ENCODE measurements around the gene MYO18B. TPM values are rescaled to one million over a fixed set of nuclear protein-coding genes. Genes with fewer than 3 reads are reported as not detected.
"Not testable (repeated sequence)": the region's sequence is repeated elsewhere in the genome, so short reads cannot be mapped to it uniquely, and the experiment has no call there.

The MYO18B gene
- total RNA-seq, 1 donor from 2014 or later = 144 TPM

DNA sequence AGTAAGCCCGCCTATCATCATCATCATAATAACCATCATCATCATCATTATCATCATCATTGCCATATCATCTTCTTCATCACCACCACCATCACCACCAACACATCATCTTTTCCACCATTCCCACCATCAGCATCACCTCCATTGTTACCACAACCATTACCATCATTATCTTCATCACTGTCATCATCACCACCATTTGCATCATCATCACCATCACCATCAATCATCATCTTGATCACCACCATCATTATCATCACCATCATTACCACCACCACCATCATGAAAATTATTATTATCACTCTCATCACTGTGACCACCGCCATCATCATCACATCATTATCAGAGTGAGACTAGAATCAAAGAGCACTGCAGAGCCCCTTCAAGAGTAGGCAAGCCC lies 227.9 kb downstream of the MYO18B start:
- no peak overlapping the region for H3K27ac ChIP-seq (ENCODE audit: low read depth, low read length)
- no peaks in the 10 kb centered on the region for H3K27me3 ChIP-seq (ENCODE audit: control insufficient read depth in 3 of 3, insufficient read depth in 3 of 3, low read length in 3 of 3)
- H3K9ac ChIP-seq (ENCODE audit: low read depth in 1 of 3, low read length in 3 of 3) = no peak overlapping the region
- peaks cover 5 to 20% (median 9%) of the 10 kb centered on the region in 3 donors for H3K36me3 ChIP-seq (ENCODE audit: control insufficient read depth in 3 of 3, insufficient read depth in 3 of 3, low read length in 3 of 3)
- H3K9me3 ChIP-seq (ENCODE audit: control insufficient read depth in 3 of 3, low read length in 3 of 3) = no peaks in the 10 kb centered on the region
- H3K4me1 ChIP-seq (ENCODE audit: control insufficient read depth in 3 of 3, insufficient read depth in 3 of 3, low read length in 3 of 3) = peaks cover 0 to 3% (median 2%) of the 10 kb centered on the region in 3 donors
- no peak overlapping the region for H3K4me3 ChIP-seq (ENCODE audit: low read length in 3 of 3)

DNA sequence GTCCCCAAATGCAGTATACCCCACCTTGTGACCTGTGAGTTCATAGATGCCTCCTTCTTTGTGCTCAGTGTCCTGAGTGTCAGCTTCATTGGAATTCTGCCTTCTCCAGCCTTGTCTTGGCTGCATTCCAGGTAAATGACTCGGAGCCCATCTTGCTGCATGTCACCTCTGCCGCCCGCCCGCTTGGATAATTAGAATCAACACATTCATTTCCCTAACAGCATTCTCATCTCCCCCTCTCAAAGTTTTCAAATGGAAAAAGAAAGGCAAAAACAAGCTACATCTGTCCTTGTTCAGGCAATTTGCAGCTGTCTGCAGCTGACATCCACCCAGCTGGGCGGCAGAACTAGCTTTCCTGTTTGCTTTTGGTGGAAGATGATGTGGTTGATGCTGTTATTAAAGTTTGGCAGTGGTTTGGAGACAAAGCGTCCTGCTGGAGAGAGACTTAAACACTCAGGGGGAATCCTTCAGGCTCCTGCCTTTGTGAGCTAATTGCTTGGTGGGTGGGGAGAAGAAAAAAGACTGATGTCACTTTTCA lies 228.5 kb downstream of the MYO18B start:
- H3K4me1 ChIP-seq (ENCODE audit: control insufficient read depth in 3 of 3, insufficient read depth in 3 of 3, low read length in 3 of 3) = peaks cover 0 to 3% (median 2%) of the 10 kb centered on the region in 3 donors
- no peak overlapping the region for H3K9ac ChIP-seq (ENCODE audit: low read depth in 1 of 3, low read length in 3 of 3)
- H3K9me3 ChIP-seq (ENCODE audit: control insufficient read depth in 3 of 3, low read length in 3 of 3) = no peaks in the 10 kb centered on the region
- H3K36me3 ChIP-seq (ENCODE audit: control insufficient read depth in 3 of 3, insufficient read depth in 3 of 3, low read length in 3 of 3) = peaks cover 5 to 20% (median 10%) of the 10 kb centered on the region in 3 donors
- no peaks in the 10 kb centered on the region for H3K27me3 ChIP-seq (ENCODE audit: control insufficient read depth in 3 of 3, insufficient read depth in 3 of 3, low read length in 3 of 3)
- no peak overlapping the region for H3K4me3 ChIP-seq (ENCODE audit: low read length in 3 of 3)
- H3K27ac ChIP-seq (ENCODE audit: low read depth, low read length) = no peak overlapping the region

DNA sequence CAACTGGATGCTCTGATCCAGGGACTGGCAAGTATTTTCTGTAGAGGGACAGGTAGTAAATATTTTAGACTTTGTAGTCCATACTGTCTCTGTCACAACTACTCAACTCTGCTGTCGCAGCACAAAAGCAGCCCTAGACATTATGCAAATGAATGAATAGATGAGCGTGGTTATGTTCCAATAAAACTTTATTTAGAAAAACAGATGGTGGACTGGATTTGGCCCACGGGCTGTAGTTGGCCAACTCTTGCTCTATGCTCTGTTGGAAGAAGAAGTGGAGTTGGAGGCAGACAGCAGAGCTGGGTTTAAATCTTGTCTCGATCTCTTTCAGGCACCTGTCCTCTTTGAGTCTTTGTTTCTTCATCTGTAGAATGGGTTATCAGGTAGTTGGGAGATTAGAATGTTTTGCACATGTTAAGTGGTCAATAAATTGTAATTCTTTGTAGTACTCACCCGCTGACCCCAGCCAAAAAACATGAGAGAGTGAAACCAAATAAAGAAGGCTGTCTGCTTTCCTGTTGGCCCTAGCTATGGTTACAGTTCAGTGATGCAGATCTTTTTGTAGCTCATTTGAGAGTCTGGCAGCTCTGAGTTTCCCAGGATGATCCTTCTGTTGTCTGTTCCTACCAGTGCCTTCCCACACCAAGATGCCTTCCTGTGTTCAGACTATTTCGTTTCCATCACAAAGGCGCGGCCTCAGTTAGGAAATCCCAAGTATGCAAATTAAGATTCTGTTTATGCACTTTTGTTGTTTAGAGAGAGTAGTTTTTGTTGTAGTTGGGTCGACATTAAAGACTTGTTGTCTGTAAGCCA lies 229.2 kb downstream of the MYO18B start:
- Histone ChIP-seq H3K27ac (ENCODE audit: low read depth, low read length) (no peak overlapping the region), H3K9me3 (ENCODE audit: control insufficient read depth in 3 of 3, low read length in 3 of 3) (no peaks in the 10 kb centered on the region), H3K4me1 (ENCODE audit: control insufficient read depth in 3 of 3, insufficient read depth in 3 of 3, low read length in 3 of 3) (peaks cover 0 to 3% (median 2%) of the 10 kb centered on the region in 3 donors)

DNA sequence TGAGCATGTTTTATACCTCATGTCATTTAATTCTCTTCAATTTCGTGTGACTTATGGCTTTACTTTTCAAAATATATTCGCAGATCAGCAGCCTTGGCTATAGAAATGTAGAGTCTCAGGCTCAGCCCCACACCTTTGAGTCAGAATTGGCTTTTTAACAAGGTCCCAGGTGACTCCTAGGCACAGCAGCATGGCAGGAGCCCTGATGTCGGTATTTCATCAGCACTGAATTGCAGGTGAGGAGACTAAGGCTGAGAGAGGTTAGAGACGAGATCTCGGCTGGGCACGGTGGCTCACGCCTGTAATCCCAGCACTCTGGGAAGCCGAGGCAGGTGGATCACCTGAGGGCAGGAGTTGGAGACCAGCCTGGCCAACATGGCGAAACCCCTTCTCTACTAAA lies 230.4 kb downstream of the MYO18B start:
- Histone ChIP-seq H3K27me3 (ENCODE audit: control insufficient read depth in 3 of 3, insufficient read depth in 3 of 3, low read length in 3 of 3) (no peaks in the 10 kb centered on the region), H3K27ac (ENCODE audit: low read depth, low read length) (no peak overlapping the region), H3K4me3 (ENCODE audit: low read length in 3 of 3) (no peak overlapping the region), H3K4me1 (ENCODE audit: control insufficient read depth in 3 of 3, insufficient read depth in 3 of 3, low read length in 3 of 3) (peaks cover 0 to 3% (median 2%) of the 10 kb centered on the region in 3 donors), H3K9me3 (ENCODE audit: control insufficient read depth in 3 of 3, low read length in 3 of 3) (no peaks in the 10 kb centered on the region), H3K36me3 (ENCODE audit: control insufficient read depth in 3 of 3, insufficient read depth in 3 of 3, low read length in 3 of 3) (peaks cover 5 to 20% (median 9%) of the 10 kb centered on the region in 3 donors), H3K9ac (ENCODE audit: low read depth in 1 of 3, low read length in 3 of 3) (no peak overlapping the region)

More for the DNA sequence above, 229.2 kb downstream of the MYO18B start:
- Histone ChIP-seq H3K36me3 (ENCODE audit: control insufficient read depth in 3 of 3, insufficient read depth in 3 of 3, low read length in 3 of 3) (peaks cover 5 to 20% (median 9%) of the 10 kb centered on the region in 3 donors), H3K9ac (ENCODE audit: low read depth in 1 of 3, low read length in 3 of 3) (no peak overlapping the region), H3K4me3 (ENCODE audit: low read length in 3 of 3) (no peak overlapping the region), H3K27me3 (ENCODE audit: control insufficient read depth in 3 of 3, insufficient read depth in 3 of 3, low read length in 3 of 3) (no peaks in the 10 kb centered on the region)

DNA sequence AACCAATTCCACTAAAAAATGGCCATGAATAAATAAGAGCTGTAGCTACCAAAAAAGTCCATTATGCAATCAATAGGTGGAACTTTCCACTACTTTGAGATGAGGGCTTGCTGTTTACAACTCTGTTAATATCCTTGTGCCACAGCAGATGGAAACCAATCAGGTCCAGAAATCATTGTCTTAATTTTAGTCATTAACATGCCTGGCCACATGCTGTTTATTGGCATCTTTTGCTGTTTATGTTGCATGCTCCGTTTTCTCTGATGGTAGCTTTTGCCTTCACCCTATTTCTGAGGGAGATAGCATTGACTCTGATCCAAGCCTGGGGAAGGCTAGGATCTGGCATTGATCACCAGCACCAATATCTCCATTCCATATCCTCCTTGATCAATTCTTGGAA lies 234.4 kb downstream of the MYO18B start:
- Histone ChIP-seq H3K4me3 (ENCODE audit: low read length in 3 of 3) (no peak overlapping the region), H3K4me1 (ENCODE audit: control insufficient read depth in 3 of 3, insufficient read depth in 3 of 3, low read length in 3 of 3) (peaks cover 5 to 11% (median 10%) of the 10 kb centered on the region in 3 donors), H3K27me3 (ENCODE audit: control insufficient read depth in 3 of 3, insufficient read depth in 3 of 3, low read length in 3 of 3) (no peaks in the 10 kb centered on the region), H3K27ac (ENCODE audit: low read depth, low read length) (no peak overlapping the region), H3K9ac (ENCODE audit: low read depth in 1 of 3, low read length in 3 of 3) (no peak overlapping the region), H3K9me3 (ENCODE audit: control insufficient read depth in 3 of 3, low read length in 3 of 3) (no peaks in the 10 kb centered on the region), H3K36me3 (ENCODE audit: control insufficient read depth in 3 of 3, insufficient read depth in 3 of 3, low read length in 3 of 3) (peaks cover 0 to 7% (median 7%) of the 10 kb centered on the region in 3 donors)

DNA sequence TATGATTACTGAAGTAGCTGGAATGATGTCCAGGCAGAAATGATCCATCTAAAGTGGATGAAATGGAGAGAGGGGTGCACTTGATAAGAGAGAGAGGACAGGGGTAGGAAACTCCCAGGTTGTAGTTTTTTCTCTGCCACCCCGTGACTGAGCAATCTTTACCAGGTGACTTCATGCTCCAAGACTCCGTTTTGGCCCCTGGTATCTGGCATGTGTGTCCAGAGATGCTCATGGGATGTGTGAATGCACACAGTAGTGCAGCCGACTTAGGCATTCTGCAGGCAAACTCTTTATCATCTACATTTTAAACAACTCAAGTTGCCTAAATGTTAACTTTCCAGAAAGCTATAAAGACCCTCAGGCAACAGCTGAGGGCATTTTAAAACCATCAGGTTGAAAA lies 238.0 kb downstream of the MYO18B start:
- no peak overlapping the region for H3K4me3 ChIP-seq (ENCODE audit: low read length in 3 of 3)
- H3K27ac ChIP-seq (ENCODE audit: low read depth, low read length) = no peak overlapping the region
- peaks cover 0 to 5% (median 3%) of the 10 kb centered on the region in 3 donors for H3K36me3 ChIP-seq (ENCODE audit: control insufficient read depth in 3 of 3, insufficient read depth in 3 of 3, low read length in 3 of 3)

DNA sequence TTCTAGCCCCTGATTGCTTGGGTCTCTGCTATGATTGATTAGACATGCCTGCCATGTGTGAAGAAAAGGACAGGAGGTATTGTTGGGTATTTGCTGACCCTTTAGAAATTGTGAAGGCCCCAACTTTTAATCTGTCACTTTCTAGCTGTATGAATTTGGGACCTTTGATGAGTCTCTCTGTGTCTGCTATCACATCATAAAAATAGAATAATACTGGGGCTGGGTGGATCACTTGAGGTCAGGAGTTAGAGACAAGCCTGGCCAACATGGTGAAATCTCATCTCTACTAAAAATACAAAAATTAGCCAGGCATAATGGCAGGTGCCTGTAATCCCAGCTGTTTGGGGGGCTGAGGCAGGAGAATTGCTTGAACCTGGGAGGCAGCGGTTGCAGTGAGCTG lies 242.9 kb downstream of the MYO18B start:
- not testable (repeated sequence) for H3K27me3 ChIP-seq (ENCODE audit: control insufficient read depth in 3 of 3, insufficient read depth in 3 of 3, low read length in 3 of 3); H3K9me3 ChIP-seq (ENCODE audit: control insufficient read depth in 3 of 3, low read length in 3 of 3); H3K4me3 ChIP-seq (ENCODE audit: low read length in 3 of 3)
- peaks cover 7 to 19% (median 16%) of the 10 kb centered on the region in 3 donors for H3K4me1 ChIP-seq (ENCODE audit: control insufficient read depth in 3 of 3, insufficient read depth in 3 of 3, low read length in 3 of 3)
- H3K36me3 ChIP-seq (ENCODE audit: control insufficient read depth in 3 of 3, insufficient read depth in 3 of 3, low read length in 3 of 3) = peaks cover 0 to 14% (median 5%) of the 10 kb centered on the region in 3 donors
- peak overlapping the region; percentile 42 for H3K27ac ChIP-seq (ENCODE audit: low read depth, low read length)
- peak overlapping the region in 1 of 3 donors; percentile 34 for H3K9ac ChIP-seq (ENCODE audit: low read depth in 1 of 3, low read length in 3 of 3)

More for the DNA sequence above, 238.0 kb downstream of the MYO18B start:
- H3K9me3 ChIP-seq (ENCODE audit: control insufficient read depth in 3 of 3, low read length in 3 of 3) = peaks cover 0 to 2% (median 0%) of the 10 kb centered on the region in 3 donors
- H3K4me1 ChIP-seq (ENCODE audit: control insufficient read depth in 3 of 3, insufficient read depth in 3 of 3, low read length in 3 of 3) = peaks cover 14 to 18% (median 16%) of the 10 kb centered on the region in 3 donors
- H3K9ac ChIP-seq (ENCODE audit: low read depth in 1 of 3, low read length in 3 of 3) = no peak overlapping the region
- no peaks in the 10 kb centered on the region for H3K27me3 ChIP-seq (ENCODE audit: control insufficient read depth in 3 of 3, insufficient read depth in 3 of 3, low read length in 3 of 3)

DNA sequence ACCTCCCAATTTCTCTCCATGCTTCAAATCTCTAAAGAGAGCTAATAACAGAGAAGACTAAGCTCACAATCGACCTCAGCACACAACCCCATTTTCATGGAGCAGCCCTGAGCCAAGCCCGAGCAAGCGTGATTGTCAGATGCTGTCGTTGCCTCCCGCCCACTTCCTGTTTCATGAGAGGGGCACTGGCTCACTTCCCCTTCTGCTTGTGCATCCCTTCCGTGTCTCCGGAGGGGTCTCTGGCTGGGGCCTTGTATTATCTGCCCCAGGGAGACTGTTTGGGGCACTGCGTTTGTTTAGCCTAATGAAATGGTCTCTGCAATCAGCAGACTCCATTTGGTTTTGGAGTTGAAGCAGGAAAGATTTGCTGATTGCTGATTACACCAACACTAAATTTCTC lies 246.0 kb downstream of the MYO18B start:
- no peak overlapping the region for H3K4me3 ChIP-seq (ENCODE audit: low read length in 3 of 3)
- H3K27me3 ChIP-seq (ENCODE audit: control insufficient read depth in 3 of 3, insufficient read depth in 3 of 3, low read length in 3 of 3) = no peaks in the 10 kb centered on the region
- H3K27ac ChIP-seq (ENCODE audit: low read depth, low read length) = no peak overlapping the region
- no peak overlapping the region for H3K9ac ChIP-seq (ENCODE audit: low read depth in 1 of 3, low read length in 3 of 3)
- H3K4me1 ChIP-seq (ENCODE audit: control insufficient read depth in 3 of 3, insufficient read depth in 3 of 3, low read length in 3 of 3) = peaks cover 3 to 22% (median 15%) of the 10 kb centered on the region in 3 donors
- no peaks in the 10 kb centered on the region for H3K9me3 ChIP-seq (ENCODE audit: control insufficient read depth in 3 of 3, low read length in 3 of 3)
- H3K36me3 ChIP-seq (ENCODE audit: control insufficient read depth in 3 of 3, insufficient read depth in 3 of 3, low read length in 3 of 3) = peaks cover 8 to 20% (median 14%) of the 10 kb centered on the region in 3 donors

DNA sequence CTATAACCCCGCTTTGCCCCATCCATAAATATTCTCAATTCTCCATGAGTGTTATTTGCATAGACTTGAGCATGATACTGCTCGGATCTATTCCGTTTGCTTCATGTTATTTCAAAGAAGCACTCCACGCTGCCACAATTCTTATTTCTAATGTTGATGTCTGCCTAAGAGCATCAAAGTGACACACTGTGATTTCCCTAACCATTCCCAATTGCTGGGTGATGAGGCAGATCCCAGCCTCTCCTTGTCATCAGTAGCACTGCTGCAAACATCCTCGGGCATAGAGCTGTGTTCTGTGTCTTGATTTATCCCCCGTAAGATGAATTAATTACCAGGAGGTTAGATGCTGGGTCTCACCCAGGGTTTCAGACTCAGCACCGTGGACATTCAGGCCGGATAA lies 249.0 kb downstream of the MYO18B start:
- no peak overlapping the region for H3K27ac ChIP-seq (ENCODE audit: low read depth, low read length)
- peaks cover 17 to 30% (median 21%) of the 10 kb centered on the region in 3 donors for H3K36me3 ChIP-seq (ENCODE audit: control insufficient read depth in 3 of 3, insufficient read depth in 3 of 3, low read length in 3 of 3)
- H3K27me3 ChIP-seq (ENCODE audit: control insufficient read depth in 3 of 3, insufficient read depth in 3 of 3, low read length in 3 of 3) = no peaks in the 10 kb centered on the region

DNA sequence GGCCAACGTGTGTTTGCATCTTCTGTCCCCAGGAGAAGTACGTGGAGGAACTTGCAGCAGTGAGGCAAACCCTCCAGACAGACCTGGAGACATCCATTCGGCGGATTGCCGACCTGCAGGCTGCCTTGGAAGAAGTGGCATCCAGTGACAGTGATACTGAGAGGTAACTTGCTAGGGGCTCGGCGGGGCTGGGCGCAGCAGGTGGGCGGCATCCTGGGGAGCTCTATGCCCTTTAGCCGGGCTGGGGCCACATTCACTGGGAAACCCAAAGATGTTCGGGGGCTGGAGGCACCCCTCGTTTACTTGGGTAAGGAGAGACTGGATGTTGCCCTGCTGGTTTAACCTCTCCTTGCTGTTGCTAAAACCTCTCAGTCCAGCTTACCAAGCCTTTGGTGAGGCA lies 250.3 kb downstream of the MYO18B start:
- no peak overlapping the region for H3K4me3 ChIP-seq (ENCODE audit: low read length in 3 of 3)
- peaks cover 17 to 30% (median 21%) of the 10 kb centered on the region in 3 donors for H3K36me3 ChIP-seq (ENCODE audit: control insufficient read depth in 3 of 3, insufficient read depth in 3 of 3, low read length in 3 of 3)

More for the DNA sequence above, 249.0 kb downstream of the MYO18B start:
- Histone ChIP-seq H3K4me3 (ENCODE audit: low read length in 3 of 3) (no peak overlapping the region), H3K4me1 (ENCODE audit: control insufficient read depth in 3 of 3, insufficient read depth in 3 of 3, low read length in 3 of 3) (peaks cover 0 to 15% (median 0%) of the 10 kb centered on the region in 3 donors), H3K9me3 (ENCODE audit: control insufficient read depth in 3 of 3, low read length in 3 of 3) (no peaks in the 10 kb centered on the region), H3K9ac (ENCODE audit: low read depth in 1 of 3, low read length in 3 of 3) (no peak overlapping the region)

More for the DNA sequence above, 250.3 kb downstream of the MYO18B start:
- Histone ChIP-seq H3K27me3 (ENCODE audit: control insufficient read depth in 3 of 3, insufficient read depth in 3 of 3, low read length in 3 of 3) (no peaks in the 10 kb centered on the region), H3K27ac (ENCODE audit: low read depth, low read length) (no peak overlapping the region), H3K9ac (ENCODE audit: low read depth in 1 of 3, low read length in 3 of 3) (no peak overlapping the region), H3K4me1 (ENCODE audit: control insufficient read depth in 3 of 3, insufficient read depth in 3 of 3, low read length in 3 of 3) (peaks cover 0 to 17% (median under 1%) of the 10 kb centered on the region in 3 donors), H3K9me3 (ENCODE audit: control insufficient read depth in 3 of 3, low read length in 3 of 3) (no peaks in the 10 kb centered on the region)
